Lung microvascular endothelial cell (primary cell): ENCODE measurements around the gene COLEC11. TPM values are rescaled to one million over a fixed set of nuclear protein-coding genes. Genes with fewer than 3 reads are reported as not detected.

Source experiments
- DNase-seq, 2 donors: peaks; one replicate each; pipeline versions ENCODE4 v3.0.0 to v3.0.0-alpha.2; 2010; ENCODE audit warnings: low read depth in 2 of 2
- total RNA-seq: library from RNA; depleted of rRNA; stranded (reverse); fragments of >200 nt; gene quantifications from 2 replicates; pipeline ENCODE4 v1.2.1, GENCODE V29; 2014

The COLEC11 gene
- total RNA-seq, 1 donor from 2014 or later, result 0.40 TPM

DNA sequence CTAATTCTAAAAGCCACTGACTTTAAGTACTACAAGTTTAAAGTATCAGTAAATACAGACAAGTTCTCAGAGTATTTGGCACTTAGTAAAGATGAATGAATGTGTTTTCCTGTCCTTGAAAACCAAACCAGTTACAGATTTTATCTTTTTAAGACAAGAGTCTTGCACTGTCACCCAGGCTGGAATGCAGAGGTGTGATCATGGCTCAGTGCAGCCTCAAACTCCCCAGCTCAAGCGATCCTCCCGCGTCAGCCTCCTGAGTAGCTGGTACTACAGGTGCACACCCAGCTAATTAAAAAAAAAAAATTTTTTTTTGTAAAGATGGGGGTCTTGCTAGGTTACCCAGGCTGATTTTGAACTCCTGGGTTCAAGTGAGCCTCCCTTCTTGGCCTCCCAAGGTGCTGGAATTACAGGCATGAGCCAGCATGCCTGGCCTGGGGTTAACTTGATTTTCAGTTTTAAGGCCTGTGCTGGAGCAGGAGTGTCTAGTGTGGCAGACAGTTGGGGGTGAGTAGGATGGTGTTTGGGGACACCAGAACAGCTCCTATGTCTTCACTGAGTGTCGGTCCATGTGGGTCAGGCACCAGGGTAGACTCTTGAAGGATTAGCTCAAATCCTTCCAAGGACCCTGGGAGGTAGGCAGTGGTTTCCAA is 10.2 kb upstream of the COLEC11 start:
- no peak for DNase-seq

DNA sequence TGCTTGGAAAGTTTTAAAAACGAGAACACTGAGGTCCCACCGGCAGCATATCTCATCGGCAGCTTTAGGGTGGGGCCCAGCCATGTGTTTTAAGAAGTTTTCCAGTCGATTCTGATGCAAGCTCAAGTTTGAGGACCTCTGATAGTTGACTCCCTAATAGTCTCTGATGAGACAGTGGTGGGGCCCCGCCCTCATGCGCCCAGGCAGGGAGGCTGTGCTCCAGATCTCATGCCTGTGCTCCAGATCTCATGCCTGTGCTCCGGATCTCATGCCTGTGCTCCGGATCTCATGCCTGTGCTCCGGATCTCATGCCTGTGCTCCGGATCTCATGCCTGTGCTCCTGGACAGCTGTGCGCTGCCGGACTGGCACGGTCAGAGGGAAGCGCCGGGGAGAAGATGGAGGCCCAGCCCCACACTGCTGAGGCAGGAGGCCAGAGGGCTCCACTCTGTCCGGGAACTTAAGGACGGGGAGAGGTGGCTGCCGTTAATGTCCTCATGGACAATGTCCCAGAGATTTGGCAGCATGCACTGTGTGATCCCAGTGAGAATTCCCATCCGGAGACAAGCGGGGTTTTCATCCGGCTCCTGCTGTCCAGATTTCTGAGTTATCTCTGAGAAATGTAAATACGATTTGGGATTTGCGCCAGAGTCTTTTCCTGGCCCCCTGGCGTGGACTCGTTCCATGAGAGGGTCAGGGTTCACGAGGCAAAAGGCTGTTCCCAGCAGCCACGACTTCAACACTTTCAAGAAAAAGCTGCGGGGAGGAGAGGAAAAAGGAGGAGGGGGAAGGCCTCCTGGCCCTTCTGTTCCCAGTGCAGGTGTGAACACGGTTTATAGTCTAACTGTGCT is 9.4 kb upstream of the COLEC11 start:
- DNase-seq, result peak; percentile 80 to 81

DNA sequence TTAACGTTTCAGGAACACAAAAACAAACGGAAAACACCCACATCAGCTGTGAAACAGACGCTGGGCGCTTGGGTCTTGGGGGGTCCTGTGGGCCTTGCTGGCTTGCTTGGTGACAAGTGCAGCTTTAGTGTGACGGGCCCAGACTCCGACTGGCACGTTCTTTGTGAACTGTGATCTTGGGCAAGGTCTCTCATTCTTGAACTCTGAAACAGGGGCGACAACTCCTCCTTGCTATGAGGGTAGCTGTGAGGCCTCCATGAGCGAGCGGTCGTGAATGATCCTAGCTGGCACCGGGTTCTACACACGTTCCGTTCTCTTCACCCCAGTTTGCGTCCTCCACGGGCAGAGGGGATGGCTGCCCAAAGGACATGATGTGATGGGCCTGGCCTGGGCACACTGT is 8.7 kb upstream of the COLEC11 start:
- DNase-seq, result no peak

DNA sequence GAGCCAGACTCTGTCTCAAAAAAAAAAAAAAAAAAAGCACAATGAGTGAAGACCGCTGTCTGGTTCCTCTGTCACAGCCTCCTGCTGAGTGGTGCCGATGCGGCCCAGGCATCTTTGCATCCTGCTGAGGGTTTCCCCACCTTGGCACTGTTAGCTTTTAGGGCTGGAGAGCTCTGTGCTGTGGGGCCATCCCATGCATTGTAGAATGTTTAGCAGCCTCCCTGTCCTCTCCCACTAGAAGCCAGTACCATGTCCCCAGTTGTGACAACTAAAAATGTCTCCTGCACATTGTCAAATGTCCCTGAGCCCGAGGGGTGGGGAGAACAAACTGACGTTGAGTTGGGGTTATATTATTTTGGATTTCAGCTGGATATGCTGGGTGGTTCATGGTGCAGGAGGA is 7.9 kb upstream of the COLEC11 start:
- no peak for DNase-seq

DNA sequence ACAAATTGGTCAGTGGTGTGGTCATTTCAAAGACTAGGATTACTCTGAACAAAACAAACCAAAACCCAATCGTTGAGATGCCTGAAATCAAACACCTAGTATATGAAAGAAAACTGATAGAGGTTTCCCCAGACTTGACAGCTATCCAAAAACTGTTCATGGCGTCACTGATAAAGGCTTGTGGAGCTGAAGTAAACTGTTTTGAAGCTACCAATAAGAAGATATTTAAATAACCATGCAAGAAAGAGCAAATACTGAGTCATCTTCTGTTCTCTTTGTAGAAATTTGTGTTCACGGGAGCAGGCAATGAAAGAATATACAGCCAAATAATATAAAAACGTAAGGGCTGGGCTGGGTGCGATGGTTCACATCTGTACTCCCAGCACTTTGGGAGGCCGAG is 7.5 kb upstream of the COLEC11 start:
- no peak for DNase-seq

DNA sequence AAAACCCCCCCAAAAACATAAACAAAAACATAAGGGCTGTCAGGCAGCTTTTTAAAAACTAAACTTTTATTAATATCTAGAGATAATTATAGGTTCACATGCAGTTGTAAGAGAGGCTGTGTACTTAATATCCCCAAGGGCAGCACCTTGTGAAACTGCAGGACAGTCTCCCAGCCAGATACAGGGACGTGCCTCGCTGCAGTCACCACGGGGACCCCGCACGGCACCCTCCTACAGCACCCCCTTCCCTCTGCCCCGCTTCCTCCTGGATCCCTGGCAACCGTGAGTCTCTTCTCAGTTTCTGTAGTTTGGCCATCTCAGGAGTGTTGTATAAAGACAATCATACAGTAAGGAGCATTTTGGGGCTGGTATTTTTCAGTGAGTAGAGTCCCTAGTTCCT is 6.8 kb upstream of the COLEC11 start:
- DNase-seq, result no peak

DNA sequence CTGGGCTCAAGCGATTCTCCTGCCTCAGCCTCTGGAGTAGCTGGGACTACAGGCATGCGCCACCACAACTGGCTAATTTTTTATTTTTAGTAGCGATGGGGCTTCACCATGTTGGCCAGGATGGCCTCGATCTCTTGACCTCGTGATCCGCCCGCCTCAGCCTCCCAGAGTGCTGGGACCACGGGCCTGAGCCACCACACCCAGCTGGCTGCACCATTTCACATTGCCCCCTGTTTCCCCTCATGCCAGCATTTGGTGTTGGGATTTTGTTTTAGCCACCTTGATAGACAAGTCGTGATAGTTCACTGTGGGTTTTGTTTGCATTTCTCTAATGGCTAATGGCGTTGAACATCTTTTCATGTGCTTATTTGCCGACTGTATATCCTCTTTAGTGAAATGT is 5.8 kb upstream of the COLEC11 start:
- no peak for DNase-seq

DNA sequence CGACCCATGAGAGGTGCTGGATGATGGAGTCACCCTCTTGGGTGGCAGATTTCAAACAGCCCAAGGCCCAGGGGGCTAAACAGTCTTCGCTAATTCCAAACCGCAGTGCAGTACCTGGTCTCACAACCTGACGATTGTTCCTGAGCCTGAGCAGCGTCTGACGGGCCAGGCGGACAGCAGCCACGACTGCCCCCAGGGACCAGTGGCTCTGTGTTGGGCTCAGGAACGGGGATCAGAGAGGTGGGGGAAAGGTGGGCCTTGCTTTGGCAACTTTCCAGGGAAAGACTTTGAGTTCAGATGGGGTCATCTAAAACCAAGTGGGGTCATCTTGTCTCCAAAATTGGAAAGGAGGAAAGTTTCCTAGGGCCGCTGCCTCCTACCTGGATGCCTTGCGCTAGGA is 492 bp downstream of the COLEC11 start:
- DNase-seq, result no peak

DNA sequence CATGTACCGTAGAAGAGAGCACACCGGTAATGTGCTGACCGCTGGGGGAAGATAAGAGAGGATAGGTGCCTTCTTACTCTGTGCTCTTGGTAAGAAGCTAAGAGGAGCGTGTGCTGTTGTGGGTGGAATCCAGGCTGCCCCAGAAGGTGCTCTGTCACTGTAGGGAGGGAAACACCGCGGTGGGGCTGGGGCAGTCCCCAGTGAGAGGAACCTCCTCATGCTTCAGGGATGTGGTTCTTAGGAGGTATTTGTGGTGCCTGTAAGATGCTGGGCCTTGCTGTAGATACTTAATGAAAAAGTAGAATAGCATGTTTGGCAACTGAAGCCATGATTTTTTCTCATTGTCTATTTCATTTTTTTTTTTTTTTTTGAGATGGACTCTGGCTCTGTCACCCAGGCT is 1.1 kb downstream of the COLEC11 start:
- no peak for DNase-seq

DNA sequence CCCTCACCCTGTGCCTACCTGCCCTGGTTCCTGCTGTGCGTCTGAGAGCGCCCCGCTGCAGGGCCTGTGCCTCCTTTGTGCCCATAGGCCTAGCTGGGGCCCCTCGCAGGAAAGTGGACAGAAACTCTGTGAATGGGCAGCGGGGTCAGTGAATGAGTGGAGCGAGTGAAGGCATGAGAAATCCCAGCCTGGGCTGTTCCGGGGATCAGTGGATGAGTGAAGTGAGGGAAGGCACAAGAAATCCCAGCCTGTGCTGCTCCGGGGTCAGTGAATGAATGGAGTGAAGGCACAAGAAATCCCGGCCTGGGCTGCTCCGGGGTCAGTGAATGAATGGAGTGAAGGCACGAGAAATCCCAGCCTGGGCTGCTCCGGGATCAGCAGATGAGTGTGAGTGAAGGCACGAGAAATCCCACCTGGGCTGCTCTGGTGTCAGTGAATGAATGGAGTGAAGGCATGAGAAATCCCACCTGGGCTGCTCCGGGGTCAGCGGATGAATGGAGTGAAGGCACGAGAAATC is 2.0 kb downstream of the COLEC11 start:
- DNase-seq, result no peak

DNA sequence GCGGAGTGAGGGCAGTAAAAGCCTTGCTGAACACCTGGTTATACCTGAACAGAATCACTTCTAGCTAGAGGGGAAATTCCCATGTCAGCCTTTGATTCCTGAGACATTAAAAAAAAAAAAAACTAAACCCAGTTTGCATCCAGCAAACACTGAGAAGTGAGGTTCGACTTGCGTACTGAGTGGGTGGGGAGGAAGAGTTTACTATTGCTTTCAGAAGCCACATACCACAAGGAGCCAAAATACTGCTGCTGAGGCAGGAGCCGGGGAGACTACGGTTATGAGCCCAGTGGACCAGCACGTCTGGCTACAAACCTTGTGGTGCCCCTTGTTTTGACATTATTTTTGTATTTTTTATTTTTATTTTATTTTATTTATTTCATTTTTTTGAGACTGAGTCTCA is 2.7 kb downstream of the COLEC11 start:
- DNase-seq, result no peak

DNA sequence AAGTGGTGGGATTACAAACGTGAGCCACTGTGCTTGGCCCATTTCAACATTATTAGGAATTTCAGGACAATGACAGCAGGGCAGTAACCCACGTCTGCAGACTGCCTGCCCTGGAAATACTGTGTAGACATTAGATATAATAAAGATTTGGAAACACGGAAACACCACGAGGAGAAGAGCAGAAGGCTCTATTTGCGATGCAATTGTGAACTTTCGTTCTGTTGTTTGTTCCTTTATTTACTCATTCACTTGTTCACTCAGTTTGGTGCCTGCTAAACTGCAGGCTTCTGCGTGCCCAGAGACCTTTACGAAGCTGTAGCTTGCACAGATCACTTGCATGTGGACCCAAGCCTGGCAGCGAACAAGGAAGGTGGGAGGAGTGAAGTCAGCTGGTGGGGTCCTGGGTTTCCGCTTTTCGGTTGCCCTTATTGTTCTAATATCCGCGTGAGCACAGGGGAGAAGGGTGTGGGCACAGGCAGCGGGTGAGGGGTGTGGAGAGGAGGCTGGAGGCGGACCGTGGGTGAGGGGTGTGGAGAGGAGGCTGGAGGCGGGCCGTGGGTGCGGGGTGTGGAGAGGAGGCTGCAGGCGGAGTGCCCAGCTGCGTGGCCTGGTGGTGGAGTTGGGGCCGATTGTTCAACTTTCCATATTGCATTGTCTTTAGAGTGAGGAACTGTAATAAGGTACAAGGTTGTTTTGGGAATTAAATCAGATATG is 3.4 kb downstream of the COLEC11 start:
- no peak for DNase-seq

DNA sequence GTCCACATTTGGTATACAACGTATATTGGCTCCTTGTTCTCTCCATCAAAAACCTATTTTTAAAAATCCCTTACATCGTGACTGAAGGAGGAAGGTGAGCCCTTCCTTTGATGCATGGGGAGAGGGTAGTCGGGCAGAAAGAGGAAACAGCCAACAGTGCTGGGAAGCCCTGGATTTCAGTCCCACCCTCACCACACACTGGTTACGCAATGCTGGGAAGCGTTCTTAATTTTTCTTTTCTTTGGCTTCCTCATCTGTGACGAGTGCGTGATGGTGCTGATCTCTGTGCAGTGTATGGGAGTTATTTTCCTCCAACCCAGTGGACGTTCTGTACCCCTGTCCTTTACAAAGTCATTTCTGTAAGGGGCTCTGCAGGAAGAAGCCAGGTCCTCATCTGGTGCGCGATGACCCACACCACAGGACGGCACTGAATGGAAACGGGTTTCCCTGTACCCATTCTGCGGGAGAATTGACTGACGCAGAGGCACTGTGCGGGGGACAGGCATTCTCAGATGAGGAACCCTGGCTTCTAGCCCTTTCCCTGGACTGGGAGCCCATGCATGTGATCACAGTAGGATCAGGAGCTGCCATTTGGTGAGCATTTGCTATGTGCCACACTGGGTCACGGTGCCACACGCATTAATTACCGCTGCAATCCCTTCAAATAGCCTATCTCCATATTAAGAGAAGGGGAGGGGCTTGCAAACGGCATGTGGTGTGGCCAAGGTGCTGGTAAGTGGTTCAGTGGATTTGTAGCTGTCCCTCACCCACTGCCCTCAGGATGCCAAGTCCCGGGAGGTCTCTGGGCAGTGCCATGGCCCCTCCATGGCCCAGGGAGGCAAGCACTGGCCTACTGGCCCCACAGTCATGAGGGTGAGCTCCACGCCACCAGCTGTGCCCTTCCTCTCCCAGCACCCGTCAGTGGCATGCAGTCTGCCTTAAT is 4.3 kb downstream of the COLEC11 start:
- DNase-seq, result no peak

DNA sequence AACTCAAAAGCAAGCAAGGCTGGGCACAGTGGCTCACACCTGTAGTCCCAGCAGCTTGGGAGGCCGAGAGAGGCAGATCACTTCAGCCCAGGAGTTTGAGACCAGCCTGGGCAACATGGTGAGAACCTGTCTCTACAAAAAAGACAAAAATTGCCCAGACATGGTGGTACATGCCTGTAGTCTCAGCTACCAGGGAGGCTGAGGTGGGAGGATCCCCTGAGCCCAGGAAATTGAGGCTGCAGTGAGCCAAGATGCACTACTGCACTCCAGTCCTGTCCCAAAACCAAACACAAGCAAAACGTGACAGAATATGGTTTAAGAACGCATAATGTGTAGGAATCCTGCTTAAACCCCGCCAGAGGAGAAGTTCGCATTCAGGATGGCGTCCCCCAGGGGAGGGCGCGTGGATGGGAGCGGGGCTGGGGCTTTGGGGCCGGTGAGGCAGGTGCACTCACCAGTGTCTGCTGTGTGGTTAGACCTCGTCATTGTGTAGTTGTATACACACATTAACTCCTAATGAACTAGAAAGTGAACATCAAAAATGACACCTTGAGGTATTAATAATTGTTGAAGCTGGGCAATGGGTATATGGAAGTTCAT is 5.4 kb downstream of the COLEC11 start:
- no peak for DNase-seq

DNA sequence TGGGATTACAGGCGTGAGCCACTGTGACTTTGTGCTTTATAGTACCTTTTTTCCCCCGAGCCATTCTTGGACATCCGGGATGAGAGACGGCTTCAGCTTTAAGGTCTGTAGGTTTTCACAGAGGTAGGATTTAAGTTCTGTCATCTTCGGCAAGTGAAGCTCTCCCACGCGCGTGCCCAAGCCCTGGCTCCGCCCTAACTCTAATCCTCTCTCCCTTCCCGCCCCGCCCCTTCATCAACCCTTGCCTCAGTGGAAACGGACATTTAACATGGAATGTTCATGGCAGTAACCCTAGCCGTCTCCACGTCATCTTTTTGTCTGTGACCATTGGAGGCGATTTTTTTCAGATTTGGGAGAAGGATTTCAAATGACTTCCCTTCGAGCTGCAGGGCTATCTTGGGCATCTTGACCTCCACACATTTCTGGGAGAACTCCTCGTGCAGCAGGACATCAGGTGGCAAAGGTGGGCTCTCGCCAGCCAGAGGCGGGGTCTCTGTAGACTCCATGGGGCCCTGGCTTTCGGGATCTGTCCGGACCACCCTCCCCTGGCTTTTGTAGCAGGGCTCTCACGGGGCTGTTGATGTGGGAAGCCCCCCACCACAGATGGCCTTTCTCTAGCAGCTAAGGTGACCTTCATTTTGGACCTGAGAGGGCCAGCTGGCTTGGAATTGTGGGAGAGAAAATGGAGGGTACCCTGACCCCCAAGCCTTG is 6.8 kb downstream of the COLEC11 start:
- DNase-seq, result no peak

DNA sequence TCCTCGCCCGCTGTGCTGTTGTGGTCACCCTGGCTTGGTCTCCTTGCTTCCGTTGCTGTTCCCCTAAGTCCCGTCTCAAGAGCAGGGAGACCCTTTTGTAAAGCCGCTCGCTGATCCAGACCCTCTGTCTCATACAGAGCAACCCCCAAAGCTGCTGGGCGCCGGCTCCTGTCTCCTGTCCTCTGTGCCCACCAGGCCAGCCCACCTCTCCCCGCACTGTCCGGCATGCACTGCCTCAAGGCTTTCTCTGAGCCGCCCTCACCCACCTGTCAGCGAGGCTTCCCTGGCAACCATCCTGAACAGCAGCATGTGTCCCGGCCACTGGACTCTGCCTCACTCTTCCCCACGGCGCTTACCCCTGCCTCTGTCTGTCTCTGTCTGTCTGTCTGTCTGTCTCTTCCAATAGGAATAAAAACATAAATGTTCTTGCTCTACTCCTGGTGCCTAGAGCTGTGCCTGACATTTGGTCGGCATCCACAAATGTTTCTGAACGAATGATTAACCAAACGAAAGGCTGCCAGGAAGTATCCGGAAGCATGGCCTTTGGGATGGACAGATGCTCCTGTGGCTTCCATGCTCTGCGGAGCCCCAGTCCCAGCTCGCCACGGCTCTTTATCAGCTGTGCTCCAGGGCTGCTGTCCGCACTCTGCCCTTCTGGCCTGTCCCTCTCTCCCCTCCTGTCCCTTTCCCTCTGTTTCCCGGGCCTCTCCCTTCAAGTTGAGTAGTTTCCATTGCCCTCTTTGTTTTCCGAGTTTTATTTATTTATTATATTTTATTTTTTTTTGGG is 7.8 kb downstream of the COLEC11 start:
- DNase-seq, result no peak

DNA sequence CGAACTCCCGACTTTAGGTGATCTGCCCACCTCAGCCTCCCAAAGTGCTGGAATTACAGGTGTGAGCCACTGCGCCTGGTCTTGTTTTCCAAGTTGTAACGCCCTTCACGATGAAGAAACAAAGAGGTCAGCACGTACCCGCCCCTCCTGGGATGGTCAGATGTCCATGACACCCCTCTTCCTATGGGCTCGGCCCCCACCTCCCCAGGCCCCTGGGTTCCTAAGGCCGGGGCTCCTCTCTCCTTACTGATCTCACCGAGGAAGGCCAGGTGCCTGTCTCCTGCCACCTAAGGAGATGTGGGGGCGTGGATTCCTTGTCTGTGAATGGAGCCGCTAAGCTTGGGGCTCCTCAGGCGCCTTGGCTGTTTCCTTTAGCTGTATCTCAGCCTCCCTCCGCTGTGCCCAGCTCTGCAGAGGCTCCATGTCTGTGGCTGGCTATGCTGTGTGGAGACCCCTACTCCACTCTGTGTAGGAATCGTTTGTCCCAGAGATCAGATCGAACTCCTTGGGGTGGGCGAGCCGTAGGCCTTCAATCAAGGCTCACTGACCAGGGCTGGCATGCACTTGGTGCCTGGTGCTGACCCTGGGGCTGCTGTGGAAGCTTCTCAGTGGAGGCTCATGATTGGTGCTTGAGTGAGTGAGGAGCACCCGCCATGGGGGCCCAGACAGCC is 8.8 kb downstream of the COLEC11 start:
- no peak for DNase-seq

DNA sequence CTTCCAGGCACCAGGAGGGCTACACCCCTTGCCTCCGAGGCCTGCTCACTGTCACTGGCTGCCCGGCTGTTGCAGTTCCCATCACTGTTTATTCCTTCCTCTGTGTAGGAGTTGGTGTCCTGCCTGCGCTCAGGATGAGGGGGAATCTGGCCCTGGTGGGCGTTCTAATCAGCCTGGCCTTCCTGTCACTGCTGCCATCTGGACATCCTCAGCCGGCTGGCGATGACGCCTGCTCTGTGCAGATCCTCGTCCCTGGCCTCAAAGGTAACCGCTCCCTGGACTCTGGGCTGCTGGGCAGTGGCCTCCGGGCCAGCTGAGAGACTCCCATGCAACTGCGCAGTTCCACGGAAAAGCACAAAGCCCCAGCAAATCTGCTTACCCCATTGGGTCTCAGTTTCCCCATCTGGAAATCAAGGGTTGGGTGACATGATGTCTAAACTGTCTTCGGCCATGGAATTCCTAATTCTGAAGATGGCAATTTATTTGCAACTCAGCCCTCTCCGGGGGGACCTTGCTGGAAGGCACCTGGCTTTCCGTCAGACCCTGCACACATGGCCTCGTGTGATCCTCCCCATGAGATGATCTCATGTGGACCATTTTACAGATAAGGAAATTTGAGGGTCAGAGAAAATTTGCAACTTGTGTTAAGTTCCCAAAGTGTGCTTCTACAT is 9.4 kb downstream of the COLEC11 start:
- no peak for DNase-seq
